ENCODE measurements around the gene CCDC78.
"Not testable (repeated sequence)": the region's sequence is repeated elsewhere in the genome, so short reads cannot be mapped to it uniquely, and the experiment has no call there.

CCDC78 gene

DNA sequence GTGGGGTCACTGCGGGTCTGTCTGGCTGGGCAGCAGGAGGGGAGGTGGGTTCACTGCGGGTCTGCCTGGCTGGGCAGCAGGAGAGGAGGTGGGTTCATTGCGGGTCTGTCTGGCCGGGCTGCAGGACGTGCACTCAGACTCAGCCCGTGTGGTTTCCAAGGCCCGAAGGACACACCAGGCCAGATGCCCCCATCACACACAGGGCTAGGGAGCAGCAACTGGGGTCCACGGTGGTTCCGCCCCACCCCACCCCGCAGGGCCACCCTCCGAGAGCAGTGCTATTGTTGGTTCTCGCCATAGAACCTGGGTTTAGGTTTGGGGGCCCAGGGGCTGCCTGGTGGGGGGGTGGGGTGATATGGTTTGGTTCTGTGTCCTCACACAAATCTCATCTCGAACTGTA is 20.4 kb upstream of the CCDC78 start:
- no peaks in the 10 kb centered on the region for H3K36me3 ChIP-seq (ENCODE audit: insufficient read depth, low read length)
- H3K9ac ChIP-seq (ENCODE audit: low read depth, low read length, poor library complexity, severe bottlenecking) = no peak overlapping the region
- no peaks in the 10 kb centered on the region for H3K9me3 ChIP-seq (ENCODE audit: insufficient read depth, low read depth, low read length)
- no peaks in the 10 kb centered on the region for H4K20me1 ChIP-seq (ENCODE audit: insufficient read depth, low read length, poor library complexity, severe bottlenecking)
- H3K9me2 ChIP-seq (replicated peaks; ENCODE audit: low read depth, low read length) = no peaks in the 10 kb centered on the region
- no peak overlapping the region for H3K4me2 ChIP-seq (ENCODE audit: low read depth, low read length, poor library complexity, severe bottlenecking)
- H3F3A ChIP-seq (ENCODE audit: low read depth) = no peaks in the 10 kb centered on the region
- no peaks in the 10 kb centered on the region for H3K4me1 ChIP-seq (ENCODE audit: insufficient read depth, low read length, poor library complexity, severe bottlenecking)
- H3K79me2 ChIP-seq (ENCODE audit: insufficient read depth, low read length) = no peaks in the 10 kb centered on the region
- H3K4me3 ChIP-seq (ENCODE audit: low read length, poor library complexity, severe bottlenecking) = no peak overlapping the region
- H3K27me3 ChIP-seq (ENCODE audit: insufficient read depth, low read length, poor library complexity, severe bottlenecking) = no peaks in the 10 kb centered on the region
- no peak overlapping the region for H2AFZ ChIP-seq (ENCODE audit: low read length)
- TF ChIP-seq, protein P1, sequence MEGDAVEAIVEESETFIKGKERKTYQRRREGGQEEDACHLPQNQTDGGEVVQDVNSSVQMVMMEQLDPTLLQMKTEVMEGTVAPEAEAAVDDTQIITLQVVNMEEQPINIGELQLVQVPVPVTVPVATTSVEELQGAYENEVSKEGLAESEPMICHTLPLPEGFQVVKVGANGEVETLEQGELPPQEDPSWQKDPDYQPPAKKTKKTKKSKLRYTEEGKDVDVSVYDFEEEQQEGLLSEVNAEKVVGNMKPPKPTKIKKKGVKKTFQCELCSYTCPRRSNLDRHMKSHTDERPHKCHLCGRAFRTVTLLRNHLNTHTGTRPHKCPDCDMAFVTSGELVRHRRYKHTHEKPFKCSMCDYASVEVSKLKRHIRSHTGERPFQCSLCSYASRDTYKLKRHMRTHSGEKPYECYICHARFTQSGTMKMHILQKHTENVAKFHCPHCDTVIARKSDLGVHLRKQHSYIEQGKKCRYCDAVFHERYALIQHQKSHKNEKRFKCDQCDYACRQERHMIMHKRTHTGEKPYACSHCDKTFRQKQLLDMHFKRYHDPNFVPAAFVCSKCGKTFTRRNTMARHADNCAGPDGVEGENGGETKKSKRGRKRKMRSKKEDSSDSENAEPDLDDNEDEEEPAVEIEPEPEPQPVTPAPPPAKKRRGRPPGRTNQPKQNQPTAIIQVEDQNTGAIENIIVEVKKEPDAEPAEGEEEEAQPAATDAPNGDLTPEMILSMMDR (conservative IDR thresholded peaks at IDR 0.05; ENCODE audit: low read length) = no peak
- TF ChIP-seq EZH2phosphoT487 (IDR thresholded peaks at IDR 0.05; ENCODE audit: borderline replicate concordance) = no peak

DNA sequence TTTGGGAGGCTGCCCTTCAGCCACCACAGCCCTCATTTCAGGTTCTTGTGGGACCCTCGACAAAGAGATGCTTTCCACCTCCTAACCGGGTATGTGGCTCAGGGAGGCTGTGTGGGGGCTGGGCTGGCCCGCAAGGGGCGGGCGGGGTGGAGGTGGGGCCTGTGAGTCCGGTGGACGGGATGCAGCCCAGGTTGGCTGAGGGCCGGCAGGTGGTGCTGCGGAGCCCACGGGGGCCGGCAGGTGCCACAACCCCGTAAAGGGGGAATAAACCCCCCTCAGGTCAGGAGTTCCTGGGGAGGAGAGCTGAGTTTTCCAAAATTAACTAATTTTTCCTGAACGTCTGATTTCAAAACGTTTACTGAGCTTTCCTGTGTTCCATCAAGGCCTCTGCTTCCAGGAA is 19.5 kb upstream of the CCDC78 start:
- TF ChIP-seq, protein P1 (conservative IDR thresholded peaks at IDR 0.05; ENCODE audit: low read length) = peak; percentile 42; the same call in 1 of the 2 replicates
- TF ChIP-seq EZH2phosphoT487 (IDR thresholded peaks at IDR 0.05; ENCODE audit: borderline replicate concordance) = no peak
- no peaks in the 10 kb centered on the region for H3F3A ChIP-seq (ENCODE audit: low read depth)
- no peaks in the 10 kb centered on the region for H3K27me3 ChIP-seq (ENCODE audit: insufficient read depth, low read length, poor library complexity, severe bottlenecking)
- no peaks in the 10 kb centered on the region for H4K20me1 ChIP-seq (ENCODE audit: insufficient read depth, low read length, poor library complexity, severe bottlenecking)
- H2AFZ ChIP-seq (ENCODE audit: low read length) = no peak overlapping the region
- H3K79me2 ChIP-seq (ENCODE audit: insufficient read depth, low read length) = no peaks in the 10 kb centered on the region
- H3K9me3 ChIP-seq (ENCODE audit: insufficient read depth, low read depth, low read length) = no peaks in the 10 kb centered on the region
- no peaks in the 10 kb centered on the region for H3K4me1 ChIP-seq (ENCODE audit: insufficient read depth, low read length, poor library complexity, severe bottlenecking)
- no peaks in the 10 kb centered on the region for H3K36me3 ChIP-seq (ENCODE audit: insufficient read depth, low read length)
- no peak overlapping the region for H3K4me2 ChIP-seq (ENCODE audit: low read depth, low read length, poor library complexity, severe bottlenecking)
- no peaks in the 10 kb centered on the region for H3K9me2 ChIP-seq (replicated peaks; ENCODE audit: low read depth, low read length)
- no peak overlapping the region for H3K4me3 ChIP-seq (ENCODE audit: low read length, poor library complexity, severe bottlenecking)
- no peak overlapping the region for H3K9ac ChIP-seq (ENCODE audit: low read depth, low read length, poor library complexity, severe bottlenecking)

DNA sequence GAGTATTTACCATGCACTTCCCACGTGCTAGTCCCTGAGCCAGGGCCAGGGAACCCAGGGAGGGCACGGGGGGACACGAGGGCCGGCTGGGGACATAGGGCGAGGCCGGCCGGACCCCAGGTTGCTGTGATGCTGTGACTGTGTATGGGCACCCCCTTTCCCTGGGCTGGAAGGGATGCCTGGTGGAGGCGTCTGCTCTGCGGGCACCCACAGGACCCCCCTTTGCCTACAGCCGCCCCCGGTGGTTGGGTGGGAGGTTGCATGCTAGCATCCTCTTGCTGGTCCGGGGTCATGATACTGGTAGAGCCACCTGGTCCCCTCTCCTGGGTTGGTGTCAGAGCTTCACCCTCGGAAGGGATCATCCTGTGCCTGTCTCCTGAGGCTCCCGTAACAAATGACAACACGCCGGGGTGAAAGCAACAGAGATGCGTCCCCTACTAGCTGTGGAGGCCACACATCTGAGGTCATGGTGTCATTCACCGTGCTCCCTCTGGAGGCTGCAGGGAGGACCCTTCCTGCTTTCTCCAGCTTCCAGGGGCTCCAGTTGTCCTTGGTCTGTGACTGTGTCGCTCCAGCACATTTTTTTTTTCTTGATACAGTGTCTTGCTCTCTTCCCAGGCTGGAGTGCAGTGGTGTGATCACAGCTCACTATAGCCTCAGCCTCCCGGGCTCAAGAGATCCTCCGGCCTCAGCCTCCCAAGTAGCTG is 17.7 kb upstream of the CCDC78 start:
- H3K36me3 ChIP-seq (ENCODE audit: insufficient read depth, low read length) = no peaks in the 10 kb centered on the region
- H4K20me1 ChIP-seq (ENCODE audit: insufficient read depth, low read length, poor library complexity, severe bottlenecking) = no peaks in the 10 kb centered on the region
- no peak overlapping the region for H3K4me2 ChIP-seq (ENCODE audit: low read depth, low read length, poor library complexity, severe bottlenecking)
- H3K9ac ChIP-seq (ENCODE audit: low read depth, low read length, poor library complexity, severe bottlenecking) = no peak overlapping the region
- no peaks in the 10 kb centered on the region for H3K4me1 ChIP-seq (ENCODE audit: insufficient read depth, low read length, poor library complexity, severe bottlenecking)
- TF ChIP-seq, protein P1 (conservative IDR thresholded peaks at IDR 0.05; ENCODE audit: low read length) = peak; percentile 41; the same call in 1 of the 2 replicates
- TF ChIP-seq EZH2phosphoT487 (IDR thresholded peaks at IDR 0.05; ENCODE audit: borderline replicate concordance) = no peak
- H3K9me3 ChIP-seq (ENCODE audit: insufficient read depth, low read depth, low read length) = no peaks in the 10 kb centered on the region
- no peaks in the 10 kb centered on the region for H3F3A ChIP-seq (ENCODE audit: low read depth)
- H3K79me2 ChIP-seq (ENCODE audit: insufficient read depth, low read length) = peaks cover 7% of the 10 kb centered on the region; the same call in 1 of the 2 replicates
- H3K9me2 ChIP-seq (replicated peaks; ENCODE audit: low read depth, low read length) = no peaks in the 10 kb centered on the region
- H2AFZ ChIP-seq (ENCODE audit: low read length) = no peak overlapping the region
- no peaks in the 10 kb centered on the region for H3K27me3 ChIP-seq (ENCODE audit: insufficient read depth, low read length, poor library complexity, severe bottlenecking)
- no peak overlapping the region for H3K4me3 ChIP-seq (ENCODE audit: low read length, poor library complexity, severe bottlenecking)

DNA sequence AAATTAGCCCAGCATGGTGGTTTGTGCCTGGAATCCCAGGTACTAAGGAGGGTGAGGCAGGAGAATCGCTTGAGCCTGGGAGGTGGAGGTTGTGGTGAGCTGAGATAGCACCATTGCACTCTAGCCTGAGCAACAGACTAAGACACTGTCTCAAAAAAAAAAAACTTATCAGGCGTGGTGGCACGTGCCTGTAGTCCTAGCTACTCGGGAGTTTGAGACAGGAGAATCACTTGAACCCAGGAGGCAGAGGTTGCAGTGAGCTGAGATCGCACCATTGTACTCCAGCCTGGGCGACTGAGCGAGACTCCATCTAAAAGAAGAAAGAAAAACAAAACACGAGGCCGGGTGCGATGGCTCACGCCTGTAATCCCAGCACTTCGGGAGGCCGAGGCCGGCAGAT is 16.7 kb upstream of the CCDC78 start:
- not testable (repeated sequence) for H2AFZ ChIP-seq (ENCODE audit: low read length); H3K9me2 ChIP-seq (replicated peaks; ENCODE audit: low read depth, low read length); H3K79me2 ChIP-seq (ENCODE audit: insufficient read depth, low read length); H3K36me3 ChIP-seq (ENCODE audit: insufficient read depth, low read length); H3K9me3 ChIP-seq (ENCODE audit: insufficient read depth, low read depth, low read length); H3K9ac ChIP-seq (ENCODE audit: low read depth, low read length, poor library complexity, severe bottlenecking); H3K4me2 ChIP-seq (ENCODE audit: low read depth, low read length, poor library complexity, severe bottlenecking); H3K4me1 ChIP-seq (ENCODE audit: insufficient read depth, low read length, poor library complexity, severe bottlenecking); H4K20me1 ChIP-seq (ENCODE audit: insufficient read depth, low read length, poor library complexity, severe bottlenecking); H3F3A ChIP-seq (ENCODE audit: low read depth); H3K4me3 ChIP-seq (ENCODE audit: low read length, poor library complexity, severe bottlenecking); H3K27me3 ChIP-seq (ENCODE audit: insufficient read depth, low read length, poor library complexity, severe bottlenecking)
